H54 (cell line): ENCODE measurements around the gene MB21D2.

Experiments
- DNase-seq: peaks from one replicate; pipeline ENCODE4 v3.0.0; 2011; ENCODE audit warnings: low spot score, mixed read lengths; ENCODE audit not compliant: insufficient read length
- FAIRE-seq: peaks from 3 replicates; lab custom pipeline; 2011; peaks lifted over from hg19 to GRCh38; lab: Jason Lieb, UNC
- POLR2A ChIP-seq: IDR thresholded peaks from 2 replicates; pipeline ENCODE4 v1.6.1; 2011; ENCODE audit warnings: low read depth, mild to moderate bottlenecking, low read length

MB21D2 gene

GRCh38 chr3:192870822-192871221, 46.8 kb downstream of the MB21D2 start:
- TF ChIP-seq POLR2A: no peak
- DNase-seq (no peak), FAIRE-seq (no peak)

- DNase-seq: peak; percentile 66
- no peak for TF ChIP-seq POLR2A
- peak; percentile 98 for FAIRE-seq
These were observed 48.3 kb downstream of the MB21D2 start for GRCh38 chr3:192869131-192870031.

DNA sequence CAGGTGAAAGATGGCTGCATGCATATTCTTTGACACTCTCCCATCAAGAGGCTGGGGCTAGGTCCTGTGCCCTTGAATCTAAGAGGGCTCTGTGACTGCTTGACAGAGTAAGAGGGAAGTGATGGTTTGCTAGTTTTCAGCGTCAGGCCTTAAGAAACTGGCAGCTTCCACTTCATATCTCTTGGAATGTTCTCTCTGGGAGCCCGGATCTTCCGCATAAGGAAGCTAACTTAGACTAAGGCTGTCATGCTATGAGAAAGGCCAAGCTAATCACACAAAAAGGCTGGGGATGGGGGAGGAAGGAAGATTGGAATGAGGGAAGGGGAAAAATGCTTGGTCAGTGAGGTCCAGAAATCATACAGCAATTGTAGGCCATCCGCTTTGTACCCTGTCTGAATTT, 50.0 kb downstream of the MB21D2 start:
- FAIRE-seq: no peak
- DNase-seq: no peak
- no peak for TF ChIP-seq POLR2A

- DNase-seq: no peak
- no peak for TF ChIP-seq POLR2A
- no peak for FAIRE-seq
These were observed 50.9 kb downstream of the MB21D2 start for GRCh38 chr3:192866804-192867203.

DNA sequence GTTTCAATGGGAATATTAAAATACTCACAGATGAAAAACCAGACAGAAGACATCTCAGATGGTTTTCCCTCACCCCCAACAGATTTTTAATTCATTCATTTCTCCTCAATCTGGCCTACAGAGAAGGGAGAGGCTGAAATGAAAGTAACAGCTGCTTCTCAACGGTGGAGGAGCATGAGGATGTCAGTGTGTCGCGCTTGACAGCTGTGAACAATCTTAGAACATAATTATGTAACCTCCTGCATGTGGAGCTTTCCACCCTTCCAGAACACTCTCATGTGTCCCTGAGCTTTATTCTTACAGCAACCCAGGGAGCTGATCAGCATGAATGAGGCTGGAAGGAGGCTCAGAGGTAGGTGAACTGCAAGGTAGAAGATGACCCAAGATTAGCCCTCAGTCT, 52.7 kb downstream of the MB21D2 start:
- FAIRE-seq: no peak
- no peak for DNase-seq
- no peak for TF ChIP-seq POLR2A

DNA sequence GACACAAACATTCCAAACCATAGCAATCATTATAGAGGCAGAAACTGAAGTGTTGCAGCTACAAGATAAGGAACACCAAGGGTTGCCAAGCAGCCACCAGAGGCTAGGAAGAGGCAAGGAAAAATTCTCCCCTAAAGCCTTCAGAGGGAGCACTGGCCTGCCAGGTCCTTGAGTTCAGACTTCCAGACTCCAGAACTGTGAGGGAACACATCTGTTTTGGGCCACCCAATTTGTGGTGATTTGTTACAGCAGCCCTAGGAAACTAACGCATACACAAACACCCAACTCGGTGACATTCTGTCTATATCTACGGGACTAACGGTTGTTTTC, 54.6 kb downstream of the MB21D2 start:
- FAIRE-seq: no peak
- TF ChIP-seq POLR2A: no peak
- no peak for DNase-seq

DNA sequence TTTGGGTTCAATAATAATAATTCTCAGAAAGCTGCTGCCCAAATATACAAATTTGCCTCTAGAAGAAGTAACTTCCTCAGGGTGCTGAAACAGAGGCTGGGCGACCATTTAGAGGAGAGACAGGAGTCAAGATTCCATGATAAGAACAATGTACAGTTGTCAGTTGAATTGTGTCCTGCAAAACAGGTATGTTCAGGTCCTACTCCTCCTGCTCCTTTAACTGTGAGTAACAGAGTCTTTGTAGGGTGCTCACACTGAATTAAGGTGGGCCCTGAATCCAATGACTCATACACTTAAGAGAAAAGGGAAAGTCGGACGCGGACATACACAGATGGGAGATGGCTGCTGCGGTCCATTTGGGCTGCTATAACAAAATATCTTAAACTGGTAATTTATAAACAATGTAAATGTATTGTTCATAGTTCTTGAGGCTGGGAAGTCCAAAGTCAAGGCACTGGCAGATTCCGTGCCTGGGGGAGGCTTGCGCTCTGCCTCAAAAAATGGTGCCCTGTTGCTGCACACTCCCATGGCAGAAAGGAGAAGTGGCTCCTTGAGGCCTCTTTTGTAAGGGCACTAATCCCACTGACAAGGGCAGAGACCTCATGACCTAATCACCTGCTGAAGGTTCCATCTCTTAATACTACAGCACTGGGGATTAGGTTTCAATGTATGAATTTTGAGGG, 55.1 kb downstream of the MB21D2 start:
- TF ChIP-seq POLR2A: no peak
- FAIRE-seq: no peak
- no peak for DNase-seq

DNA sequence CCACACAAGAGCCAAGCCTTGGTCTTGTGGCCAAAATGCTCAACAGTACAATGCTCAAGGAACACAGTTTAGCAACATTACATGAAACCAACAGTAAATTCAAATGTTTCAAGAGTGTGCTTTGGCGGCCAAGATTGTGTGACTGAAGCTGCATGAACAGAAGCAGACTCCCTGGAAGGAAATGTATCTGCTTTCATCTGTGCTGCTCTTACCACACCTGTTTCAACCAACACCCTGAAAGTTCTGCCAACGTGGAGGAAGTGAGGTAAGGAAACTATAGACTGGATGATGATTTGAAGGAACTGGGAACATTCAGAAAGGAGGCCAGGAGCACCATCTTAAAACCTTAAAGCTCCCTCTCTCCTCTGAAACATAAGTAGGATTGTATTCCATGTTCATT, 55.7 kb downstream of the MB21D2 start:
- FAIRE-seq: no peak
- TF ChIP-seq POLR2A: no peak
- DNase-seq: no peak

- TF ChIP-seq POLR2A: no peak
- DNase-seq (no peak), FAIRE-seq (no peak)
These were observed 57.2 kb downstream of the MB21D2 start for GRCh38 chr3:192860454-192860853.

DNA sequence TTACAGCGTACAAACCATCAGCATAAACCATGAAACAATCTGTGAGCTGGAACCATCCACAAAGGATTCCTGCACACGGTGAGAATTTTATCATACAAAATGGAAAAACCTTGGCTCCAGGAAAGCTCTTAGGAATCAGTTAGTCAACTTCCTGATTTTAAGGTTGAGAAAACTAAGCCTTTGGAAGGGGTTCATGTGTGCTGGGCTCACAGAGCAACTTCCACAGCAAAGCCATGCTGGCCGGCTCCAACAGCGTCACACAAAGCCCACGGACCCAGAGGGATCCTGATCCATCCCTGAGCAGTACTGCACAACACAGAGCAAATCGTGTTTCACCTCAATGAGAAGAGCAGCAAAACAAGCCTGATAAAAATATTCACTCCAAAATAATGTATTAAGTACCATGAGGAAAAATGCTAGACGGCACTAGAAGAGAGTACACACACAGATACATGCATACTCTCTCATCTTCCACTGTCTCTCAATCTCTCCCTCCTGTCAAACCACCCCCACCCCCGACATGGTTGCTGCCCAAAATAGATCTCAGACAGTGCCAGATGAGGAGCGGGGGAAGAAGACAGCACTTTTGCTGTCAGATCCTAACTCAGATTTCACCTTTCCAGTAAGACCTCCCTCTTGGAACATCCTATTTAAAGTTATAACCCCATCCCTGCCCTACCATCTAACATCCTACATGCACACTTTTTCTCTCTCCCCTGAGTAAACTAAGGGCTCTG, 58.6 kb downstream of the MB21D2 start:
- TF ChIP-seq POLR2A: no peak
- DNase-seq: no peak
- no peak for FAIRE-seq

DNA sequence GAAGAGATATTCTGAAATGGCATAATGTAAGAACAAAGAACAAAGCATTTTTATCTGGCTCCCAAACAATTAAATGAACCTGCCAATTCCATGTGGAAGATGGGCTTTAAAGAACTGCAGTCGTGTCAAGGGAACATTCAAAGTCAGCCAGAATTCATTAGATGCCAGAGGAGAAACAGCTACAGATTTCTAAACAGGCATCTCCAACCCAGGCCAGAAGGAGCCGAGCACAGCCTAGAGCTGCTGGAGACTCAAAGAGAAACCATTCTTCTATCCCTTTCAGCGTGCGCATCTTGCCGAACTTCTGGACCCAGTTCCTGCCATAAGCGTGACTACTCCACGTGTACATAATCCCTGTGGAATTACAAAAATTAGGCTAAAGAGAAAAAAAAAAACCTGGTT, 60.4 kb downstream of the MB21D2 start:
- FAIRE-seq (no peak), DNase-seq (no peak)
- TF ChIP-seq POLR2A: no peak

DNA sequence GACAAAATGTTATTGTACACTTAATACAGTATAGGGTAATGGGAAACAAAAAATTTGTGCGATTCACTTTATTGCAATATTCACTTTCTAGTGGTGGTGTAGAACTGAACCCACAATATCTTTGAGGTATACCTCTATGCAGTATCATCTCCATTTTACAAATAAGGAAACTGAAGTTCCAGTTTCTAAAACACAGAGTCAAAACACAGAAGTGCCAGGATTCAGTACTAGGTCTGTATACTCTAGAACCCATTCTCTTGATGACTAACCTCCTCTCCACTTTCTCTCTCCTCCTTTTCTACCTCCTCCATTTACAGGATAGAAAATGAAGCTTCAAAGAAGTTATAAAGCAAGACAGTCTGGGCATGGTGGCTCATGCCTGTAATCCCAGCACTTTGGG, 62.2 kb downstream of the MB21D2 start:
- no peak for FAIRE-seq
- TF ChIP-seq POLR2A: no peak
- no peak for DNase-seq

GRCh38 chr3:192851821-192852372, 65.8 kb downstream of the MB21D2 start:
- DNase-seq: peak; percentile 75
- FAIRE-seq: peak; percentile 99
- TF ChIP-seq POLR2A: no peak
